ENCODE measurements around the gene TSPAN33.

Gene TSPAN33

DNA sequence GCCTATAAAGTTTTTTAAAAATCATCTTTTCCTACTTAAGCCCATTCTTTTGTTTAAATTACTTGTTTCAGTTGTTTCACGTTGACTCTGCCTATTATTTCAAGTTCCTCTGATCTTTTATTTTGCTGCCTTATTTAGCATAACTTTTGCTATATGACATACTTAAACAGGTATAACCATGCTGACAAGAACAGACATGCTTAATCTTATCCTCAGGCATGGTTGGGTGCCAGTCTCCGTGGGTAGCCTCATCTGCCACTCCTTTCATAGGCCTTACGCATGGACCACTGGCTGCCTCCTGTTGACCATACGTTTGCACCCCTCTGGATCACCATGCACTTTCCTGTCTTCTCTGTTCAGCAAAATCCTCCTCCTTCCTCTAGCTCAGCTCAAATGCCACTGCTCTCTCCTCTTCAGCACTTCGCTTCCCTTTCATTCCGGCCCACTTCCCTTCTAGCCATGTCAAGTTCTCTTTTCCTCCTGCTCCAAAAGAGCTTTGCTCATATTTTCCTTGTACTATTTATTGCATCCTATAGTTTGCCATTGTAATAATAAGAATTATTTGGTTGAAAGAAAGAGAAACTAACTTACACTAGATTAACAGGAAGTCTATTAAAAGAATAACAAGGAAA lies 10.0 kb upstream of the TSPAN33 start:
- DNase-seq (ENCODE audit: low read depth in 2 of 2, low spot score in 1 of 2) = no peak

DNA sequence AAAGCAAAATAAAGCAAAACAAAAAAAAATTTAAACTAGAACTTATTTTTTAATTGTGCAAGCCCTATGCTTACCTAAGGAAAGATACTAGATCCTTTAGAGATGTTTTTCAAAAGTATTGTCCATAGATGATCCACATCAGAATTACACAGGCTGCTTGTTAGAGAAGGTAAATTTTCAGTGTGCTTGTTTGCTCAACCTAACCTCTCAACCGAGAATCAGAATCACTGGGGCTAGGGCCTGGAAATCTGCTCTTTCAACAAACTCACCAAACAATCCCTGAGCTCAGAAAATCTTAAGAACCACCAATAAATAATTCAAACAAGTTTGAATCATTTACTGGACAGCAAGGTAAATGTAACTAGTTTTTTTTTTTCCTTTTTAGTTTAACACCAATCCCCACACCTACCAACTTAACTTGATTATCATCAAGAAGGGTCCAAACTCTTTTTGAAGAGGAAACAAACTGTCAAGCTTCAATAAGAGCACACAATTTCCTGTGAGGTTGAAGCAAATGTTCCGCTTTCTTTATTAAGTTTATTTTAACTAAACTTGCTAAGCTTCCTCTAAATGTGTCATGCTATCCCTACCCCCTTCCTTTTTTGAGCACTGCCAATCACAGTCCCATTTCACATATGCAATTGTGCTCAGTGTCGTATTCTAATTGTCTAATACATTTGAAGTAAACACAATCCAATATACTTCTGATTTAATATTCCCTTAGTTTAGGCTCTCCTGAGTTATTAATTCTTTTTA lies 7.4 kb upstream of the TSPAN33 start:
- no peak for DNase-seq (ENCODE audit: low read depth in 2 of 2, low spot score in 1 of 2)

DNA sequence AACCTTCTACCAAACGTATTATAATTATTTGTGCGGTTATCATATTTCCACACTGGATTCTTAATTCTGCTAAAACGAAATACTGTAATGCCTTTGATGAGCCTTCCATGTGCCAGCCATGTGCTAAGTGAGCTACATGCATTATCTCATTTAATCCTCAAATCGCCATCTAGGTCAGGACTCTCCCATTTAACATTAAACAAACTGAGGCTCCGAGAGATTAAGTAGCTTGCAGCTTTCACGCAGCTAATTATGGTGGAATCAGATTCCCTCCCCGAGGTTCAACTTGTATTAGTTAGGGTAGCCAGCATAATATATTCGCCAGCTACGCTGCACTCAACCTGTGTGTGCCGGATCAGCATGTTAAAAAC lies 798 bp upstream of the TSPAN33 start:
- no peak for DNase-seq (ENCODE audit: low read depth in 2 of 2, low spot score in 1 of 2)

DNA sequence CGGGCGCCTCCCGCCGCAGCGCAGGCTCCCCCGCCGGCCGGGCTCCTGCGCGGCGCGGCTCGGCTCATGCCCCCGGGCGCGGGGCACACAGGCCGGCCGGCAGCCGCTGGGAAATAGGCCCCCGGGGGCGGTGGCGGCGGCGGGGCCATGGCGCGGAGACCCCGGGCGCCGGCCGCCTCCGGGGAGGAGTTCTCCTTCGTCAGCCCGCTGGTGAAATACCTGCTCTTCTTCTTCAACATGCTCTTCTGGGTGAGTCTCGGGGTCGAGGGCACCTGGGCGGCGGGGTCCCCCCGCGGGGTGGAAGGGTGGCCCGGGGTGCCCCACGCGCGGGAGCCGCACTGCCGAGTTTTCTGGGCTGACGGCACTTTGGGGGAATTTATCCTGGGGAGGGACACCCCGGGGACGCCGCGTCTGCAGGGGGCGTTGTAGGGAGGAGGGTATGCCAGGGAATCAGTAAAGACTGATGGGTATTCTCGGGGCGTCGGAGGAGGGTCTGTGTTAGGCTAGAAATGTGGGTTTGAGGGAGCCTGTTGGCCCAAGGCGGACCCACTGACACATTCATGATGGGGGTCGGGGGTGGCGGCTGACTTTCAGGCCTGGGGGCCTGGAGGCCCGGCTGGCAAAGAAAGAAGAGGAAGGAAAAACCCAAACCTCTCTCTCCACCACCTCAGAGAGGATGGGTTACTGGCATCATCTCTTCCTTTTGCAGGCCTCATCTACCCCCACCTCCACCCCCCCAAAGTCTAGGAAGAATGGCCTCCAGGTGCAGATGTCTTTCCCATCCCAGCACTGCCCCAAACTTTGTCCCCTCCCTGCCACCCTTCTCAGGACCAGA lies 544 bp downstream of the TSPAN33 start:
- no peak for DNase-seq (ENCODE audit: low read depth in 2 of 2, low spot score in 1 of 2)

DNA sequence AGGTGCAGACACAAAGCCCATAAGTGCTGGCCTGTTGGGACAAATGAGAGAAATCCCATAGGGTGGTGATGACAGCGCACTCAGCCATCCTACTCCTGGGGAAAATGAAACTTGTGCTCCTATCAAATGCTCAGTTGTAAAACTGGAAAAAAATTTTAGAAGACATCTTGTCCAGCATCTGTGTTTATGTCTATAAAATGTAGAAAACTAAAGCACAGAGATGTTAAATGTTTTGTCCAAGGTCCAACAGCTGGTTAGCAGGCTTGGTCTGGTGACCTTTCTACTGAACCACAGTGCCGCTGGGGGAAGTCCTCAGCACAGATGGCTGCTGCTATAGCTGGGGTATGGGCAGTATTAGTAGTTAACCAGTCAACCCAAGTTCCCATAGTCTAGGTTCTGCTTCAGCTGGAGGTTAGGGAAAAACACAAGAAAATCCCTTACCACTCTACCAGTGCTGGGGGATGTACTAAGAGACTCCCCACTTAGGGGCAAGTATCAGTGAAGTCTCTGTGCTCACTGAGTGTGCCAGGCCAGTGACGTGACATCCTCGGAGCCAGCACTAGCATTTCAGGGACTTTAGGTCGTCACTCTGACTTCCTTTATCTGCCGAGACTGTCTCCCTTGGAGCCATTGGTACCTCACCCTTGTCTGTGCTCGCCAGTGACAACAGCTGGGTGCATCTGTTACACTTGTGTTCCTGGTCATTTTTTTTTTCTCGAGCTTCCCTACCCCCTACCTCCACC lies 1.9 kb downstream of the TSPAN33 start:
- no peak for DNase-seq (ENCODE audit: low read depth in 2 of 2, low spot score in 1 of 2)

DNA sequence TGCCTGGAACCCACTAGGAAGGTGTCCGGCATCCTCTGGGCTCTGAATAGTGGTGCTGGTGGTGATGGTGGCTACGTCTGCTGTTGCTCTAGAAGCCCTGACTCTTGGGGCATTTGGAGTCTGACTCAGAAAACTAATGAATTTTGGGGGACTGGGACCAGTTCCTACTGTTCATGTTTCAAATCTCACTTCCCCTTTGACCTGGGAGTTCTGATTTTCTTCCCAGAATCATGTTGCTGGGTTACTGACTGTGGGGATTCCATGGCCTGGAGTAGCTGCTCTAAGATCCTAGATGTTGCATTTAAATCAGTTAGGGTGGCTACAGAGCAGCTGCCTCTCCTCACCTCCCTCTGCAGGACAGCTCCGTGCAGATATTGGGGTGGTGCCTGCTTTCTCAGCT lies 3.2 kb downstream of the TSPAN33 start:
- DNase-seq (ENCODE audit: low read depth in 2 of 2, low spot score in 1 of 2) = no peak

DNA sequence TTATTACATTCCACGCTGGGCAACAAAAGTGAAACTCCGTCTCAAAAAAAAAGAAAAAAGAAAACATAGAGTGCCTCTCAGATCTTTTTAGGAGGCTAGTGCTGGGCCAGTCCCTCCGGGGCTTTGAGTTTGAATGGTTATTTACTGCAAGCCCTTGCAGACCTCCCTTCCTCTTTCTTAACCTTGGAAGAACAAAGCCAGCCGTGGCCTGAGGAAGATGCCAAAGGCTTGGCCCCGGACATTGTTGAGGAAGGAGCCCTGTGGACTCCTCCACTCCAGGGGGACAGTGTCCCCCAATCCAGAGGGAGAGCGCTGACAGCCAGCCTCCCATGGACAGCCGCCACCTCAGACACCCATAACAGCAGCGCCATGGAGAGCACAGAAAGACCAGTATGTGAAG lies 5.0 kb downstream of the TSPAN33 start:
- DNase-seq (ENCODE audit: low read depth in 2 of 2, low spot score in 1 of 2) = no peak

DNA sequence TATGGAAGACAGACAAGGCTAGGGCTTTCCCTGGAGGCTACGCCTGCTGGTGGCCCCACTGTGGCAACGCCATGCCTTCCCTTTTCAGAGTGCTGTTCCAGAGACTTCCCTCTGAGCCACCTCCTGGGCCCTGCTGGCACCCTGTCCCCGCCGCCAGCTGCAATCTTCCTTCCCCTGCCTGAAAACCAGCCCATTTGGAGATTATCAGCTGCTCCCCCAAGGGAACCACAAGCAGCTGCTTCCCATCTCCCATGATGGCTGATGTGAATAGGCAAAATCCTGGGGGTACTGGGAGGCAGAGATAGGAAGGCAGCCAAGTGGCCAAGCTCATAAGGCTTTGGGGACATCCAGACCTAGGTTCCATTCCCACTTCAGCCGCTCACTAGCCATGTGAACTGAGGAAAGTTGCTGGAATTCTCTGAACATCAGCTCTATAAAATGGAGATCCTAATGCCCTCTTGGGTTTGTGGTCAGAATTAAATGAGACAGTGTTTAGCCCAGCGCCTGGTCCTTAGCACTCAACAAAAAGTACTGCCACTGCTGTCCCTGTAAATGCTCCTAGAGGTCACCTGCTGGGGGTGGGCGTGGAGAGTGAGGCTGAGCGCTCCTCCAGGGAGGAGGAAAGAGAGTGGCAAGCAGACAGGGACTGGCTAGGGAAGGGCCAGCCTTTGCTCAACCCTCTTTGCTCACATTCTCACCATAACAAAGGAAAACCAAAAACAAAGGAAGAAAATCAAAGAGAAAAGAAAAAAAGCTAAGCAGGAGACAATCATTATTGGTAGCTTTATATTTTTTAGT lies 5.9 kb downstream of the TSPAN33 start:
- no peak for DNase-seq (ENCODE audit: low read depth in 2 of 2, low spot score in 1 of 2)

DNA sequence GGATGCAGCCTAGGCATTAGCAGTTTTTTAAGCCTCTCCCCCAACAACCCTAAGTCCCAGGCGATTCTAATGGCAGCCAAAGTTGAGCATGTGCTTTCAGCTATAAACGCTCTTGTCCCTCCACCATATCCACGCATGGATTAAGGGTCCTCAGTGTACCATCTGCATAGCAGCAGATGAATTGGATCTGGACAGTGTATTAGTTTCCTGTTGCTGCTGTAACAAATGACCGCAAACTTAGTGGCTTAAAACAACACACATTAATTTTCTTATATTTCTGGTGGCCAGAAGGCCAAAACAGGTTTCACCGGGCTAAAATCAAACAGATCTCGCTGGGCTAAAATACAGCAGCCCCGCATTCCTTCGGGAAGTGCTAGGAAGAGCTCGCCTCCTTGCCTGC lies 13.1 kb downstream of the TSPAN33 start:
- no peak for DNase-seq (ENCODE audit: low read depth in 2 of 2, low spot score in 1 of 2)

DNA sequence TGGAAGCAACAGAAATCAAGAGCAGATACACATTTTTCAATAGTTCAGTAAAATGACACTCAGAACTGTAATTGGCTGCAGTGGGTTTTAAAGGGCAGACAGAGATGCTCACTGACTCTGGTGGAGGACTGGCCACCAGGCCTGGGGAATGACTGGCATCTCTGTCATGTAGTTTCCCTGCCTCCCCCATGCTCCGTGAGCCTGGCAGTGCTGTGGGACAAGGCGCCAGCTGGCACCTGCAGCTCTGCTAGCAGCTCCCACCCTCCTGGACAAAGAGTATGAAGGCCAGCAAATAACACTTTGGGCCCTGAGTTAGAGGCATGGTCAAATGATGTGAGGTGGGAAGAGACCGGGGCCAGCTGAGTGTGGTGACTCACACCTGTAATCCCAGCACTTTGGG lies 15.0 kb downstream of the TSPAN33 start:
- no peak for DNase-seq (ENCODE audit: low read depth in 2 of 2, low spot score in 1 of 2)

DNA sequence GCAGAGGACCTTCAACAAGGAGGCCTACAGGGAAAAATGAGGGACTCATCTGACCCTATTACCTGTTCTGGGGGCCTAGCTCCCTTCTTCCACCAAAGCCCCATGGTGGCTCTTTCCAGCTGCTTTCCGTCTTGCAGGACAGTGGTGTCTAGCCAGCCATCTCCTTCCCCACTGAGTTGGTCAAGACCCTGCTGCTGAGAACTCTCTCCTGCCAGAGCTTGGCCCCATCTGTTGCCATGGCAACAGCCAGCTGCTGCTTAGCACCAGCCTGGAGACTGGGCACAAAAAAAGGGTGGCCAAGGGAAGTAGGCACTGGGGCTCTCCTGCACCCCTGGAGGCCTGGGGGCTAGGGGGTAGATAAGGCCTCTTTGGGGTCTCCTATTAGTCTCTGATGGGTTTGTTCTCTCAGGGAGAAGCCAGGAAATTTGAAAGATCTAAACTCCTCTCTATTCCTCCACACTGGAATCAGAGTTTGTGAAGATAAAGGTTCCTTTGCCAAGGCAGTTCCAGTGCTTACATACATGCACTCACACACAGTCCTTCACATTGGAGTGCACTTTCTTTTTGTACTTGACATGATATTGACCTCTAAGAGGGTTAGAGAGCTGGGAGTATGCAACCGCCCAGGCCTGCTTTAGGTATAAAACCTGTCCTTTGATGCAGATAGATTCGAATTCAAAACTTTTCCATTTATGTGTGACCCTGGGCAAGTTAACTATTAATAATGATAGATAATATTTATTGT lies 15.8 kb downstream of the TSPAN33 start:
- DNase-seq (ENCODE audit: low read depth in 2 of 2, low spot score in 1 of 2) = no peak

DNA sequence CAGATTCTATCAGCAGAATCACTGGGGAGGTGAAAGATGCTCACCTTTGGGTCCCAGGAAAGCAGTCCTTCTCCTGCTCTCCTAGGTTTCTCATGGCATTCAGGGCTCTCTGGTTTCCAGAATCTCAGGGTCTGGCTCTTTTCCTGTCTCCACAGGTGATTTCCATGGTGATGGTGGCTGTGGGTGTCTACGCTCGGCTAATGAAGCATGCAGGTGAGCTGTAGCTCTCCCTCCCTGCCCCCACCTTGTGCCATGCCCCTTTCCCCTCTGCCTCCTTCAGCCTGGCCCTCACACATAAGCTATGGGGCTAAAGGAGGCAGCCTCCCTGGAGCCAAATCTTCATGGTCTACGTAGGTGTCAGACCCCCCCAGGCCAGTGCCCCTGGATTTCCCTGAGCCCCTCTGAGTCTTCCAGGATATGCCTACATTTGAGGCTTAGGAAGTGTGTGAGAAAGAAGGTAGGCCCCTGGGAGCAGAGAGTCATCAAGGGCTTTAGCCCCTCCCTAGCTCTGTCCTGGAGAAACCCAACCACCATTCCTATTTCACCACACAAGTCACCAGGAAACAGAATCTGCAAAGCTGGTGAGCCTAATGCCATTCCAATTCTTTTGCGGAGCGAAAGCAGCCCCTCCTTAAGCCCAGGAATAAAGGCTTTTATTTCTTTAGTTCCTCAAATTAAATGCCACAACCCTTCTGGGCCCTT lies 17.2 kb downstream of the TSPAN33 start:
- no peak for DNase-seq (ENCODE audit: low read depth in 2 of 2, low spot score in 1 of 2)

DNA sequence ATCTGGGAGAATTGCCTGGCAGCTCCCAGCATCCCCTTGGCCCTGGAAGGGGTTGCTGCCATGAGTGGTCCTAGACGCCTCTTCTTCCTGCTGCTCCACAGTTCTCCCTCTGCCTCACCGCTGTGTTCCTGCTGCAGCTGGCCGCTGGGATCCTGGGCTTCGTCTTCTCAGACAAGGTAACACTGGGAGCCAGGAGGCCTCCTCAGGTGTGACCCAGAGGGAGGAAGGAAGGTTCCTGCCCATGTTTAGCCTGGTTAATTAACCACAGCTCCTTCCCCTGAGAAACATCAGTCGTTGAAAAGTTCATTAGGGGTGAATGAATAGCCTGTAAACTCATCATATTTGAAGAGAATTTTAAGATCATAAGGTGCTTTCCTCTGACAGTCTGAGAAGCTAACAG lies 18.2 kb downstream of the TSPAN33 start:
- DNase-seq (ENCODE audit: low read depth in 2 of 2, low spot score in 1 of 2) = no peak

DNA sequence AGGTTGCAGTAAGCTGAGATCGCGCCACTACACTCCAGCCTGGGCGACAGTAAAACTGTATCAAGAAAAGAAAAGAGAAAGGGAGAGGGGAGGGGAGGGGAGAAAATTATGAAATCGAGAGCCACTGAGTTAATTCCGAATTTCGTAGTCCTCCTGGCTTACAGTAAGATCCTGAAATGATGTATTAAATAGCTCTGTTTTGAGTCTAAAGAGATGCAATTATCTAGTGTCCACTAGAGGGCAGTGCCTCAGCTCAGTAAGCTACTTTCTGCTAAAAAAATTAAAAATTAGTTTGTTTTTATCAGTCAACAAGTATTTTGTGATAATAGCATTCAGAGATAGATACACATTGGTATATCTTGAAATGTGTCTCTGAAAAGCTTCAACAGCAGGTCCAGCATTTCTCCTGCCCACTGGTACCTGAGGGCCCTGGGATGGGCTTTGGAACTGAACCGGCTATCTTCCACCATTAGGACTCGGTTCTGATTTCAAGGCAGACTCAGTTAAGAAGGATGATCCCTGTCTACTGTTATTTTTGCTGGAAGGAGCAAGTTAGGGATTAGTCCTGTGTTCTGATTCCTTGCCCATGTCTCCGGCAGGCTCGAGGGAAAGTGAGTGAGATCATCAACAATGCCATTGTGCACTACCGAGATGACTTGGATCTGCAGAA lies 19.5 kb downstream of the TSPAN33 start:
- no peak for DNase-seq (ENCODE audit: low read depth in 2 of 2, low spot score in 1 of 2)

DNA sequence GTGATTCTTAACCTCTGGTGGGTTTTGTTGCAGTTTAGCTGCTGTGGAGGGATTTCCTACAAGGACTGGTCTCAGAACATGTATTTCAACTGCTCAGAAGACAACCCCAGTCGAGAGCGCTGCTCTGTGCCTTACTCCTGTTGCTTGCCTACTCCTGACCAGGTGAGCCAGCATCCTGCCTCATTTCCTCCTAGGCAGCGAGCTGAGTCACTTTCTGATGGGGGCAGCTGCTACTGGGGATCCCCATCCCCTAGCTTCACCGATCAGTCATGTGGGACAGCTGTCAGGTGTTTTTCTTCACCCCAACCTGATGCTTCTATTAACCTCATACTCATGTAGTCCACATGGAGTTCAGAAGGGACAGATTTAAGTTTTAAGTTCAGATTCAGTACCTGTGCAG lies 22.2 kb downstream of the TSPAN33 start:
- no peak for DNase-seq (ENCODE audit: low read depth in 2 of 2, low spot score in 1 of 2)

DNA sequence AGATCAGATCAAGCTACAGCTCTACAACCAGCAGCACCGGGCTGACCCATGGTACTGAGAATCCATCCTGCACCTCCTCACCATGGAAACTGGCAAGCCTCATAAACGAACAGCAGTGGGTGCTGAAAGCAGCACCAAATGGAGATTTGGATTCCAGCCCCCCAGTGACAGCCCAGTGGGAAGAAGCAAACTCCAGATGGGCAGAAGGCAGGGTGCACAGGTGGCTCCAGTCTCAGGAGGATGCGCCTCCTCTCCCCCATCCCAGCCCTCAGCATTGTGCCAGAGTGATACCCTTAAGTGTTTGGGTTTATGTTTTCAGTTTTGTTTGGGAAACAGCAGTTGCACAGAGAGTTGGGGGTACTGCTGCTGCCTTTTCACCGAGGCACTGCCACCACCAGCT lies 23.3 kb downstream of the TSPAN33 start:
- DNase-seq (ENCODE audit: low read depth in 2 of 2, low spot score in 1 of 2) = no peak

DNA sequence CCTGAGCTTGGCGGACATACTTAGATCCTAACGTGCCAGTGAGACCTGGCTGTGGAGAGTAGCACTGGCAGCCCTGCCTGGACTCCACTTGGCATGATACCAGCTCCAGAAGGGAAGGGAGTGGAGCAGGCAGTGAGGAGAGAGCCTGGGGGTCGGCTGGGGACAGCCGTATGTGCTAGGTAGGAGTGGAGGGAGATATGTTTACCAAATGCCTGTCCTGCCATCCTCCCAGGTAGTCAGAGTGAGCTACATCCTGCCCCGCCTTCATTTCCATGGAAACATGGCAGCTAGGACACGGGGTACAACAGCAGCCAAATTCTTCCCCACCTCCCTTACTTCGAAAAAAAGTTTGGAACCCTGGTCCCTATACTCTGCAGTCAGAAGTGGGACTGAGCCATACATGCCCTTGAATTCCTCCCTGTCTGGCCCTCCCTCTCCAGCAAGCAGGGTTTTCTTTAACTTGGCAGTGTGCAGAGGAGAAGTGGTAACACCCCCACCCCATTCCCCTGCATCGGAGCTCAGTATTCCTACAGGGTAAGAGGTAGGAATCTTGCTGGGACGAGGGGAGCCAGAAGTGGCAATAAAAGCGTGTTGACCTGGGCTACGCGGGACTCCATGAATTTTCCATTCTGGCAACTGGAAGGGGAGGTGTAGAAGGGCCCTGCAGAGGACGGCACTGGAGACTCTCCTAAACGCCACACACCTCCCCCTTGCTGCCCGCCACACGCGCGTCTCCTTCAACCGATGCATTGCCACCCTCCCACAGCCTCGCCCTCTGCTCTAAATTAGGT lies 23.9 kb downstream of the TSPAN33 start:
- no peak for DNase-seq (ENCODE audit: low read depth in 2 of 2, low spot score in 1 of 2)

DNA sequence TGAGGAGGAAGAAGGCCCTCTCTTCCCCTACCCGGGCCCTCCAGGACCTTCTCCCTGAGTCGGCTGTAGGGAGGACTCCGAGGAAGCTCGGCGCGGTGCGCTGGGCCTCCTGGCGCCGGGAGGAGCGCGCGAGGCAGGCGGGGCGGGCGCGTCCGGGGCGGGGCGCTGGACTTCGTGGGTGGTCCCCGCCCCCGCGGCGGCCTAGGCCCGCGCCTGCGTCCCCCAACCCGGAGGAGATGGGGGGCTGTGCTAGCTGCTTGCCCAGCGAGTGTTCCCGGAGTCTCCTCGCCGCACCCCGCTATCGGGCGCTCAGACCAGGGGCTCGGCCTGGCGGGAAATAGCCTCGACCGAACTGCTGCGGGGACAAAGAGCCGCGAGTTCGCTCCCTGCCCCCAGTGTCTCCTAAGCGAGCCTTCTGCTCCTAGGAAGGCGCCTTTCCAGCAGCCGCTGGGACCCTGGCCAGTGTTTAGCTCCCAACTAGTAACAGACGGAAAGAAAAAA lies 24.7 kb downstream of the TSPAN33 start:
- peak in 1 of 2 donors; percentile 9 for DNase-seq (ENCODE audit: low read depth in 2 of 2, low spot score in 1 of 2)

All from stimulated activated CD8-positive, alpha-beta memory T cell treated with anti-CD3 and anti-CD28 coated beads, Interleukin-4, amount 100 ng/mL, for 1 hour (primary cell).